ENCODE measurements around the gene RAB33B. TPM values are rescaled to one million over a fixed set of nuclear protein-coding genes. Genes with fewer than 3 reads are reported as not detected.

The RAB33B gene
- total and polyA plus RNA-seq, 4 donors = 7.2 to 38.9 (median 8.6) TPM

DNA sequence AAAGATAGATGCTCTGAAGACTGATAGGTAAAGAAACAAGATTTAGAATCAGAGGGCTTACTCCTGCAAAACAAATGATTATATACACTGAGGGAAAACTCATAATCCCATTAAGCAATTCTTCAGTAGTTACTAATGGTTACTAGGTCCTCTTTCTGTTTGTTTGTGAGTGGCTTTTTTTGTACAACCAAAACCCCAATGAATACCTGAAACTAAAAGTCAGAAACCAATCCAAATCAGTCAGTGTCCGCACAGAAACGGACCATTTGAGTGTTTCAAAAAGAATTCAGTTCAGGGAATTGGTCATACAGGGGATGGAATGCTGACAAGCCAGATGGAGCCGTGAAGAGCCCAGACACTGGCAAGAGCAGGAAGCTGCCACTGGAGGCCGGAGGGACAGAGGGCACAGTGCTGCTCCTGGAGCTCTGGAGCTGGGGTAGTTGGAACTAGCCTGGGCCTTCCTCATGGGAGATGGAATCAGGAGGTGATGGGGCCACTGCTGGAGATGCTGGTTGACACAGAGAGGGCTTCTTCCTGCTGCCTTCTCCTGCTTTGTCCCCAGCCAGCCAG is 70.2 kb downstream of the RAB33B start:
- no peak overlapping the region for H3K27ac ChIP-seq (ENCODE audit: low read depth in 1 of 2, low read length in 2 of 2)
- TF ChIP-seq ZBTB33 (IDR thresholded peaks at IDR 0.05) = no peak
- no peak for TF ChIP-seq EGR1 (IDR thresholded peaks at IDR 0.05; ENCODE audit: low read depth in 2 of 2)
- TF ChIP-seq NR2F2 (IDR thresholded peaks at IDR 0.05) = no peak
- no peak for TF ChIP-seq RXRA (IDR thresholded peaks at IDR 0.05)
- no peak for TF ChIP-seq YY1 (IDR thresholded peaks at IDR 0.05)
- no peak for TF ChIP-seq JUND (IDR thresholded peaks at IDR 0.05)

GRCh38 chr4:139525414-139525813 is 71.5 kb downstream of the RAB33B start:
- TF ChIP-seq, protein P1, sequence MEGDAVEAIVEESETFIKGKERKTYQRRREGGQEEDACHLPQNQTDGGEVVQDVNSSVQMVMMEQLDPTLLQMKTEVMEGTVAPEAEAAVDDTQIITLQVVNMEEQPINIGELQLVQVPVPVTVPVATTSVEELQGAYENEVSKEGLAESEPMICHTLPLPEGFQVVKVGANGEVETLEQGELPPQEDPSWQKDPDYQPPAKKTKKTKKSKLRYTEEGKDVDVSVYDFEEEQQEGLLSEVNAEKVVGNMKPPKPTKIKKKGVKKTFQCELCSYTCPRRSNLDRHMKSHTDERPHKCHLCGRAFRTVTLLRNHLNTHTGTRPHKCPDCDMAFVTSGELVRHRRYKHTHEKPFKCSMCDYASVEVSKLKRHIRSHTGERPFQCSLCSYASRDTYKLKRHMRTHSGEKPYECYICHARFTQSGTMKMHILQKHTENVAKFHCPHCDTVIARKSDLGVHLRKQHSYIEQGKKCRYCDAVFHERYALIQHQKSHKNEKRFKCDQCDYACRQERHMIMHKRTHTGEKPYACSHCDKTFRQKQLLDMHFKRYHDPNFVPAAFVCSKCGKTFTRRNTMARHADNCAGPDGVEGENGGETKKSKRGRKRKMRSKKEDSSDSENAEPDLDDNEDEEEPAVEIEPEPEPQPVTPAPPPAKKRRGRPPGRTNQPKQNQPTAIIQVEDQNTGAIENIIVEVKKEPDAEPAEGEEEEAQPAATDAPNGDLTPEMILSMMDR (IDR thresholded peaks at IDR 0.05; ENCODE audit: low read depth, low read length, missing input control) = no peak
- no peak for TF ChIP-seq ZBTB33 (IDR thresholded peaks at IDR 0.05)
- TF ChIP-seq HNF4G (IDR thresholded peaks at IDR 0.05) = no peak
- no peak for TF ChIP-seq YY1 (IDR thresholded peaks at IDR 0.05)
- TF ChIP-seq REST (IDR thresholded peaks at IDR 0.05) = no peak
- no peak for TF ChIP-seq GABPA (IDR thresholded peaks at IDR 0.05 in 1 of 2, conservative IDR thresholded peaks at IDR 0.05 in 1 of 2)
- TF ChIP-seq JUND (IDR thresholded peaks at IDR 0.05) = no peak
- TF ChIP-seq MAX (IDR thresholded peaks at IDR 0.05) = no peak
- TF ChIP-seq FOXA1 (IDR thresholded peaks at IDR 0.05) = no peak
- TF ChIP-seq, protein P2, sequence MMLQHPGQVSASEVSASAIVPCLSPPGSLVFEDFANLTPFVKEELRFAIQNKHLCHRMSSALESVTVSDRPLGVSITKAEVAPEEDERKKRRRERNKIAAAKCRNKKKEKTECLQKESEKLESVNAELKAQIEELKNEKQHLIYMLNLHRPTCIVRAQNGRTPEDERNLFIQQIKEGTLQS (IDR thresholded peaks at IDR 0.05) = no peak
- no peak for TF ChIP-seq EGR1 (IDR thresholded peaks at IDR 0.05; ENCODE audit: low read depth in 2 of 2)
- TF ChIP-seq NR2F2 (IDR thresholded peaks at IDR 0.05) = no peak
- TF ChIP-seq SP1 (IDR thresholded peaks at IDR 0.05) = no peak
- TF ChIP-seq RAD21 (IDR thresholded peaks at IDR 0.05) = no peak
- TF ChIP-seq TAF1 (conservative IDR thresholded peaks at IDR 0.05) = no peak
- Histone ChIP-seq H3K4me1 (ENCODE audit: control insufficient read depth in 4 of 4, insufficient read depth in 4 of 4, low read length in 3 of 4) (no peaks in the 10 kb centered on the region), H3K27ac (ENCODE audit: low read depth in 1 of 2, low read length in 2 of 2) (no peak overlapping the region), H3K9me3 (ENCODE audit: control insufficient read depth in 4 of 4, low read length in 3 of 4) (no peaks in the 10 kb centered on the region), H3K4me3 (ENCODE audit: low read depth in 1 of 3, low read length in 3 of 3) (no peak overlapping the region), H3K9ac (ENCODE audit: low read depth in 1 of 2, low read length in 2 of 2) (no peak overlapping the region), H3K27me3 (ENCODE audit: control insufficient read depth in 4 of 4, insufficient read depth in 4 of 4, low read length in 3 of 4) (no peaks in the 10 kb centered on the region), H3K36me3 (ENCODE audit: control insufficient read depth in 4 of 4, insufficient read depth in 3 of 4, low read depth in 1 of 4, low read length in 3 of 4) (peaks cover 5 to 36% (median 21%) of the 10 kb centered on the region in 4 donors)
- DNase-seq (ENCODE audit: low spot score) = no peak
- WGBS = 45% methylated on average over 2 of the region's 2 CpGs

More for the DNA sequence above, 70.2 kb downstream of the RAB33B start:
- DNase-seq (ENCODE audit: low spot score) = no peak
- no peaks in the 10 kb centered on the region for H3K9me3 ChIP-seq (ENCODE audit: control insufficient read depth in 4 of 4, low read length in 3 of 4)
- WGBS = 90% methylated on average over 4 of the region's 4 CpGs
- no peak overlapping the region for H3K9ac ChIP-seq (ENCODE audit: low read depth in 1 of 2, low read length in 2 of 2)
- H3K4me1 ChIP-seq (ENCODE audit: control insufficient read depth in 4 of 4, insufficient read depth in 4 of 4, low read length in 3 of 4) = peaks cover 0 to under 1% (median 0%) of the 10 kb centered on the region in 4 donors
- H3K27me3 ChIP-seq (ENCODE audit: control insufficient read depth in 4 of 4, insufficient read depth in 4 of 4, low read length in 3 of 4) = no peaks in the 10 kb centered on the region
- H3K4me3 ChIP-seq (ENCODE audit: low read depth in 1 of 3, low read length in 3 of 3) = no peak overlapping the region
- H3K36me3 ChIP-seq (ENCODE audit: control insufficient read depth in 4 of 4, insufficient read depth in 3 of 4, low read depth in 1 of 4, low read length in 3 of 4) = peaks cover 7 to 47% (median 27%) of the 10 kb centered on the region in 4 donors

Data from liver (tissue), 9 donors.